NCI-H2107 (cell line): ENCODE data around the gene PLOD1.
"Not testable (repeated sequence)": the region's sequence is repeated elsewhere in the genome, so short reads cannot be mapped to it uniquely, and the experiment has no call there.

Experiments
- DNase-seq: peaks from one replicate; lab custom pipeline; 2025; lab: John Stamatoyannopoulos, UW

PLOD1 gene

GRCh38 chr1:11912482-11913216, 21.9 kb upstream of the PLOD1 start:
- not testable (repeated sequence) for DNase-seq

- DNase-seq: no peak
Measured at GRCh38 chr1:11913291-11913690, 21.2 kb upstream of the PLOD1 start.

- no peak for DNase-seq
Measured at GRCh38 chr1:11914024-11914423, 20.5 kb upstream of the PLOD1 start.

GRCh38 chr1:11918799-11919519, 15.6 kb upstream of the PLOD1 start:
- DNase-seq: peak; percentile 59

- DNase-seq: no peak
Measured at GRCh38 chr1:11919621-11920020, 14.9 kb upstream of the PLOD1 start.

GRCh38 chr1:11920239-11920903, 14.1 kb upstream of the PLOD1 start:
- DNase-seq: no peak

- DNase-seq: no peak
Measured at GRCh38 chr1:11921022-11921421, 13.5 kb upstream of the PLOD1 start.

- DNase-seq: no peak
Measured at GRCh38 chr1:11923069-11923826, 11.3 kb upstream of the PLOD1 start.

GRCh38 chr1:11923827-11924113, 10.7 kb upstream of the PLOD1 start:
- DNase-seq: no peak

GRCh38 chr1:11924334-11925195, 10.0 kb upstream of the PLOD1 start:
- DNase-seq: no peak

GRCh38 chr1:11925196-11925937, 9.2 kb upstream of the PLOD1 start:
- not testable (repeated sequence) for DNase-seq

GRCh38 chr1:11925938-11926292, 8.6 kb upstream of the PLOD1 start:
- DNase-seq: no peak

- no peak for DNase-seq
Measured at GRCh38 chr1:11927866-11928592, 6.5 kb upstream of the PLOD1 start.

- no peak for DNase-seq
Measured at GRCh38 chr1:11929849-11930248, 4.7 kb upstream of the PLOD1 start.

GRCh38 chr1:11930571-11931445, 3.7 kb upstream of the PLOD1 start:
- no peak for DNase-seq

- no peak for DNase-seq
Measured at GRCh38 chr1:11931845-11932244, 2.7 kb upstream of the PLOD1 start.

GRCh38 chr1:11935057-11935412, 518 bp downstream of the PLOD1 start:
- no peak for DNase-seq

- DNase-seq: not testable (repeated sequence)
Measured at GRCh38 chr1:11935733-11936132, 1.2 kb downstream of the PLOD1 start.
